SIG-M5 (cell line): ENCODE measurements around the gene SF3B5.
"Not testable (repeated sequence)": the region's sequence is repeated elsewhere in the genome, so short reads cannot be mapped to it uniquely, and the experiment has no call there.

Experiments
- DNase-seq: peaks from one replicate; lab custom pipeline; 2025; lab: John Stamatoyannopoulos, UW

Gene SF3B5

GRCh38 chr6:144104898-144105487 lies 9.6 kb upstream of the SF3B5 start:
- no peak for DNase-seq

- no peak for DNase-seq
Observed at GRCh38 chr6:144104488-144104887, 9.1 kb upstream of the SF3B5 start.

GRCh38 chr6:144103026-144103563 lies 7.7 kb upstream of the SF3B5 start:
- DNase-seq: no peak

- DNase-seq: no peak
Observed at GRCh38 chr6:144098993-144099392, 3.6 kb upstream of the SF3B5 start.

GRCh38 chr6:144094731-144095133 lies 641 bp downstream of the SF3B5 start:
- DNase-seq: no peak

GRCh38 chr6:144093658-144094057 lies 1.7 kb downstream of the SF3B5 start:
- no peak for DNase-seq

- no peak for DNase-seq
Observed at GRCh38 chr6:144093236-144093635, 2.1 kb downstream of the SF3B5 start.

- no peak for DNase-seq
Observed at GRCh38 chr6:144090384-144090783, 5.0 kb downstream of the SF3B5 start.

GRCh38 chr6:144087789-144088426 lies 7.5 kb downstream of the SF3B5 start:
- DNase-seq: no peak

- no peak for DNase-seq
Observed at GRCh38 chr6:144086959-144087358, 8.4 kb downstream of the SF3B5 start.

GRCh38 chr6:144083172-144083571 lies 12.2 kb downstream of the SF3B5 start:
- no peak for DNase-seq

GRCh38 chr6:144082412-144082811 lies 13.0 kb downstream of the SF3B5 start:
- not testable (repeated sequence) for DNase-seq

- DNase-seq: no peak
Observed at GRCh38 chr6:144077871-144078270, 17.5 kb downstream of the SF3B5 start.

- DNase-seq: no peak
Observed at GRCh38 chr6:144075875-144076274, 19.5 kb downstream of the SF3B5 start.

GRCh38 chr6:144075187-144075586 lies 20.2 kb downstream of the SF3B5 start:
- no peak for DNase-seq

- DNase-seq: no peak
Observed at GRCh38 chr6:144073024-144073423, 22.3 kb downstream of the SF3B5 start.

GRCh38 chr6:144069506-144069905 lies 25.9 kb downstream of the SF3B5 start:
- no peak for DNase-seq

GRCh38 chr6:144068794-144069193 lies 26.6 kb downstream of the SF3B5 start:
- no peak for DNase-seq

- no peak for DNase-seq
Observed at GRCh38 chr6:144066741-144067484, 28.5 kb downstream of the SF3B5 start.

- DNase-seq: no peak
Observed at GRCh38 chr6:144066255-144066654, 29.1 kb downstream of the SF3B5 start.

- DNase-seq: no peak
Observed at GRCh38 chr6:144065213-144065660, 30.1 kb downstream of the SF3B5 start.

- DNase-seq: no peak
Observed at GRCh38 chr6:144064402-144065212, 30.8 kb downstream of the SF3B5 start.
